B cell (primary cell): ENCODE data around the gene NOS2. TPM values are rescaled to one million over a fixed set of nuclear protein-coding genes. Genes with fewer than 3 reads are reported as not detected.
"Not testable (repeated sequence)": the region's sequence is repeated elsewhere in the genome, so short reads cannot be mapped to it uniquely, and the experiment has no call there.

ENCODE experiments used
- ATAC-seq: fragments of 200-7000 bp; cut with Tn5 transposase; one replicate; pipeline ENCODE4 v1.10.0; 2021; ENCODE audit warnings: low read depth, mild to moderate bottlenecking, moderate number of reproducible peaks, moderate library complexity
- CTCF ChIA-PET: fragments of 350-600 bp; sonication (Branson Sonifier 250); formaldehyde crosslinking; loops from one replicate; lab custom pipeline; 2021; ENCODE audit warnings: antibody characterized with exemption, inconsistent platforms; lab: Charles Lee
- POLR2A ChIA-PET: fragments of 350-600 bp; sonication (Branson Sonifier 250); formaldehyde crosslinking; loops from one replicate; lab custom pipeline; 2021; ENCODE audit warnings: antibody characterized with exemption; lab: Charles Lee
- DNase-seq: peaks from one replicate; pipeline ENCODE4 v3.0.0; 2013
- H2AFZ ChIP-seq: 2 replicates; pipeline ENCODE4 v1.6.1; 2012; ENCODE audit warnings: mild to moderate bottlenecking, low read depth, low read length; ENCODE audit not compliant: insufficient read depth, poor library complexity, severe bottlenecking
- H3K27ac ChIP-seq, 2 donors: 1 replicate in 1 of 2; 2 replicates in 1 of 2; pipeline ENCODE4 v1.5.1; 2012 to 2013; ENCODE audit warnings: low read length in 2 of 2, mild to moderate bottlenecking in 2 of 2, moderate library complexity in 1 of 2
- H3K27me3 ChIP-seq, 4 experiments: fragments of 200-600 bp in 1 of 4; sonication (generic) in 1 of 4; replicated peaks in 1 of 4; 1 replicate in 2 of 4; 2 replicates in 2 of 4; pipeline versions ENCODE4 v1.6.1 to v1.7.0; 2013 to 2016; ENCODE audit warnings: low read length in 3 of 4, mild to moderate bottlenecking in 2 of 4, mixed read lengths in 1 of 4, moderate library complexity in 1 of 4; ENCODE audit not compliant: insufficient read depth in 4 of 4, control insufficient read depth in 3 of 4; ENCODE audit errors: control extremely low read depth in 1 of 4
- H3K36me3 ChIP-seq, 2 experiments: replicated peaks in 1 of 2; 1 replicate in 1 of 2; 2 replicates in 1 of 2; pipeline versions ENCODE4 v1.6.1 to v1.7.1; 2013; ENCODE audit warnings: low read length in 1 of 2; ENCODE audit not compliant: insufficient read depth in 2 of 2, control insufficient read depth in 1 of 2; ENCODE audit errors: control extremely low read depth in 1 of 2, extremely low read depth in 1 of 2
- H3K4me1 ChIP-seq, 2 donors: fragments of 200-600 bp in 1 of 2; sonication (generic) in 1 of 2; 1 replicate in 1 of 2; 2 replicates in 1 of 2; pipeline versions ENCODE4 v1.5.1 to v1.6.1; 2013 to 2017; ENCODE audit warnings: low read length in 2 of 2; ENCODE audit not compliant: control insufficient read depth in 2 of 2, insufficient read depth in 2 of 2
- H3K4me2 ChIP-seq: replicated peaks from 2 replicates; pipeline ENCODE3; 2012; ENCODE audit warnings: mild to moderate bottlenecking, low read depth, low read length; ENCODE audit not compliant: poor library complexity, severe bottlenecking
- H3K4me3 ChIP-seq, 5 experiments: fragments of 200-600 bp in 1 of 5; sonication (generic) in 1 of 5; 1 replicate in 3 of 5; 2 replicates in 2 of 5; pipeline versions ENCODE4 v1.5.1 to v1.7.0; 2011 to 2016; ENCODE audit warnings: low read length in 4 of 5, mild to moderate bottlenecking in 4 of 5, low read depth in 2 of 5, control low read depth in 1 of 5, moderate library complexity in 1 of 5; ENCODE audit not compliant: insufficient read depth in 1 of 5; ENCODE audit errors: control extremely low read depth in 1 of 5, extremely low read depth in 1 of 5
- H3K79me2 ChIP-seq: fragments of 200-600 bp; sonication (generic); one replicate; pipeline ENCODE4 v1.6.0; 2016; ENCODE audit warnings: low read length; ENCODE audit not compliant: control insufficient read depth, insufficient read depth
- H3K9ac ChIP-seq: fragments of 200-600 bp; sonication (generic); 2 replicates; pipeline ENCODE4 v1.6.1; 2017; ENCODE audit warnings: mild to moderate bottlenecking, low read length, moderate library complexity
- H3K9me3 ChIP-seq, 3 donors: one replicate each; pipeline versions ENCODE4 v1.6.1 to v1.7.1; 2013; ENCODE audit warnings: low read length in 2 of 3; ENCODE audit not compliant: control insufficient read depth in 2 of 3, insufficient read depth in 1 of 3; ENCODE audit errors: control extremely low read depth in 1 of 3
- H4K20me1 ChIP-seq: 2 replicates; pipeline ENCODE4 v1.6.0; 2012; ENCODE audit warnings: mild to moderate bottlenecking, low read length; ENCODE audit not compliant: insufficient read depth, control insufficient read depth, poor library complexity, severe bottlenecking
- H3K27ac Mint-ChIP-seq: one replicate; pipeline ENCODE4 v1.8.0; 2021; ENCODE audit warnings: mixed read lengths
- H3K27me3 Mint-ChIP-seq: one replicate; pipeline ENCODE4 v1.8.0; 2021; ENCODE audit warnings: mixed read lengths
- H3K4me1 Mint-ChIP-seq: one replicate; pipeline ENCODE4 v1.8.0; 2021; ENCODE audit warnings: mixed read lengths
- H3K4me3 Mint-ChIP-seq: one replicate; pipeline ENCODE4 v1.8.0; 2021; ENCODE audit warnings: mixed read lengths
- H3K9me3 Mint-ChIP-seq: one replicate; pipeline ENCODE4 v1.8.0; 2022; ENCODE audit warnings: mixed read lengths; ENCODE audit not compliant: insufficient read depth
- CTCF ChIP-seq: fragments of 200-600 bp; IDR thresholded peaks from one replicate; pipeline ENCODE4 v1.8.0; 2022; ENCODE audit warnings: antibody characterized with exemption, mild to moderate bottlenecking
- EZH2 ChIP-seq: IDR thresholded peaks from 2 replicates; pipeline ENCODE4 v1.6.1; 2012; ENCODE audit warnings: borderline replicate concordance, low read depth, mild to moderate bottlenecking, moderate library complexity, low read length; ENCODE audit not compliant: insufficient read depth, poor library complexity, severe bottlenecking
- WGBS: methylation state at CpG from one replicate; pipeline ENCODE4 v1.1.5; 2013; ENCODE audit warnings: missing lambda C conversion rate; ENCODE audit not compliant: insufficient coverage; 5-methylcytosine and 5-hydroxymethylcytosine counted together
- intact Hi-C: fragments of 100-400 bp; cut with micrococcal nuclease; formaldehyde crosslinking; loops from one replicate; pipeline ENCODE4 v1.10.0; 2022
- polyA plus RNA-seq: library from polyadenylated mRNA; depleted of rRNA; stranded (reverse); fragments of >200 nt; gene quantifications from 2 replicates; pipeline ENCODE4 v1.2.3, GENCODE V29; 2012
- total RNA-seq, 2 donors: library from RNA; stranded (reverse); fragments of 120-200 nt in 1 of 2; gene quantifications; 1 replicate in 1 of 2; 2 replicates in 1 of 2; pipeline versions ENCODE4 v1.2.3 to v1.2.4, GENCODE V29; 2013 to 2022

NOS2 gene
- total and polyA plus RNA-seq, 2 donors (not counting 1 experiment from before 2014, with no cell fraction given), result 0.12 TPM

GRCh38 chr17:27845264-27846041, 45.1 kb upstream of the NOS2 start:
- H3K27ac ChIP-seq, result no peak overlapping the region
- no peaks in the 10 kb centered on the region for H3K79me2 ChIP-seq
- WGBS, result 45% methylated on average over 4 of the region's 13 CpGs
- H3K9ac ChIP-seq, result no peak overlapping the region
- peak overlapping the region in 1 of 5 experiments; percentile 55 for H3K4me3 ChIP-seq
- Mint-ChIP-seq H3K4me1 (peaks cover 20% of the 10 kb centered on the region), H3K9me3 (no peaks in the 10 kb centered on the region), H3K27ac (no peak overlapping the region), H3K4me3 (peak overlapping the region; percentile 61), H3K27me3 (peaks cover 12% of the 10 kb centered on the region)
- peaks cover 0 to 5% (median 0%) of the 10 kb centered on the region in 4 experiments for H3K27me3 ChIP-seq
- peak overlapping the region; percentile 61 for H3K4me2 ChIP-seq
- no peaks in the 10 kb centered on the region for H3K36me3 ChIP-seq
- peak overlapping the region; percentile 69 for H2AFZ ChIP-seq
- ATAC-seq (no peak), DNase-seq (no peak)
- intact Hi-C loops, result no loop called here
- ChIA-PET POLR2A (no interaction called here), CTCF (interaction anchor here (0.9 kb wide), 1 partner anchor 19 kb away, joined by 4 read pairs; no protein-coding TSS in a partner anchor)
- H4K20me1 ChIP-seq, result no peaks in the 10 kb centered on the region
- H3K4me1 ChIP-seq, result peaks cover 9 to 15% of the 10 kb centered on the region in 2 donors
- no peak for TF ChIP-seq CTCF
- peaks cover 0 to 9% (median 0%) of the 10 kb centered on the region in 3 donors for H3K9me3 ChIP-seq

- Histone ChIP-seq H2AFZ (no peak overlapping the region), H3K9me3 (no peaks in the 10 kb centered on the region), H3K4me2 (no peak overlapping the region), H3K27me3 (peaks cover 0 to 4% (median 0%) of the 10 kb centered on the region in 4 experiments), H3K4me1 (peaks cover 6 to 10% of the 10 kb centered on the region in 2 donors), H3K36me3 (no peaks in the 10 kb centered on the region), H4K20me1 (no peaks in the 10 kb centered on the region), H3K4me3 (no peak overlapping the region), H3K79me2 (no peaks in the 10 kb centered on the region), H3K9ac (no peak overlapping the region), H3K27ac (no peak overlapping the region)
- WGBS, result no CpG with 5 or more reads among the region's 1 CpG
- Mint-ChIP-seq H3K9me3 (no peaks in the 10 kb centered on the region), H3K27ac (no peak overlapping the region), H3K27me3 (no peaks in the 10 kb centered on the region), H3K4me1 (peaks cover 11% of the 10 kb centered on the region), H3K4me3 (no peak overlapping the region)
- intact Hi-C loops, result no loop called here
- ATAC-seq (no peak), DNase-seq (no peak)
- TF ChIP-seq CTCF (no peak), EZH2 (no peak)
- ChIA-PET POLR2A (interaction anchor here (0.7 kb wide), 1 partner anchor 33 kb away, joined by 3 read pairs; no protein-coding TSS in a partner anchor), CTCF (no interaction called here)
These were observed 40.4 kb upstream of the NOS2 start for GRCh38 chr17:27840688-27841087.

- no CpG with 5 or more reads among the region's 1 CpG for WGBS
- ATAC-seq, POLR2A ChIA-PET: not testable (repeated sequence)
These were observed 40.0 kb upstream of the NOS2 start for GRCh38 chr17:27840406-27840678.

More at GRCh38 chr17:27840406-27840678, 40.0 kb upstream of the NOS2 start:
- H3K79me2 ChIP-seq, H3K27ac ChIP-seq, H2AFZ ChIP-seq, intact Hi-C loops, H3K27me3 ChIP-seq, H3K4me1 Mint-ChIP-seq, H3K27ac Mint-ChIP-seq, H3K9me3 Mint-ChIP-seq, H3K27me3 Mint-ChIP-seq, H3K4me3 ChIP-seq, H3K4me2 ChIP-seq, H3K9ac ChIP-seq, H3K9me3 ChIP-seq, H3K4me1 ChIP-seq, H4K20me1 ChIP-seq, H3K36me3 ChIP-seq, DNase-seq, CTCF ChIA-PET, H3K4me3 Mint-ChIP-seq: not testable (repeated sequence)
